OCI-LY1 (cell line): ENCODE data around the gene POLR1G.

Experiments
- H2AFZ ChIP-seq: fragments of 200-600 bp; sonication (generic), shearing (Covaris generic); 2 replicates; pipeline ENCODE4 v1.6.0; 2014; ENCODE audit warnings: antibody characterized with exemption, mild to moderate bottlenecking, low read length
- H3F3A ChIP-seq: fragments of 200-600 bp; sonication (generic), shearing (Covaris generic); 2 replicates; pipeline ENCODE4 v1.6.0; 2014; ENCODE audit warnings: mild to moderate bottlenecking, antibody characterized with exemption, low read length, moderate library complexity; ENCODE audit not compliant: insufficient read depth
- H3K27ac ChIP-seq: fragments of 200-600 bp; sonication (generic); 2 replicates; pipeline ENCODE4 v1.5.1; 2014; ENCODE audit warnings: low read length, mixed run types, mild to moderate bottlenecking, low read depth; ENCODE audit not compliant: poor library complexity, severe bottlenecking
- H3K27me3 ChIP-seq: fragments of 200-600 bp; sonication (generic); 2 replicates; pipeline ENCODE4 v1.6.0; 2014; ENCODE audit warnings: antibody characterized with exemption, mild to moderate bottlenecking, low read length, moderate library complexity; ENCODE audit not compliant: insufficient read depth
- H3K36me3 ChIP-seq: fragments of 200-600 bp; sonication (generic); 2 replicates; pipeline ENCODE4 v1.6.1; 2014; ENCODE audit warnings: mild to moderate bottlenecking, antibody characterized with exemption, low read length, moderate library complexity, mixed read lengths; ENCODE audit not compliant: insufficient read depth
- H3K4me1 ChIP-seq: fragments of 200-600 bp; sonication (generic); 2 replicates; pipeline ENCODE4 v1.5.1; 2014; ENCODE audit warnings: mild to moderate bottlenecking, low read length, moderate library complexity; ENCODE audit not compliant: insufficient read depth, severe bottlenecking
- H3K4me2 ChIP-seq: fragments of 200-600 bp; sonication (generic), shearing (Covaris generic); 2 replicates; pipeline ENCODE4 v1.6.1; 2014; ENCODE audit warnings: low read length
- H3K4me3 ChIP-seq: fragments of 200-600 bp; sonication (generic); 2 replicates; pipeline ENCODE4 v1.5.1; 2014; ENCODE audit warnings: low read length, low read depth, mild to moderate bottlenecking, mixed read lengths; ENCODE audit not compliant: poor library complexity, severe bottlenecking
- H3K79me2 ChIP-seq: fragments of 200-600 bp; shearing (Covaris generic); 2 replicates; pipeline ENCODE4 v1.6.1; 2016; ENCODE audit warnings: mixed run types, low read length, mixed read lengths; ENCODE audit not compliant: insufficient read depth
- H3K9ac ChIP-seq: fragments of 200-600 bp; sonication (generic), shearing (Covaris generic); 2 replicates; pipeline ENCODE4 v1.6.1; 2014; ENCODE audit warnings: mild to moderate bottlenecking, low read length, mixed read lengths
- H3K9me2 ChIP-seq: fragments of 200-600 bp; sonication (generic), shearing (Covaris generic); 2 replicates; pipeline ENCODE4 v1.6.1; 2014; ENCODE audit warnings: low read depth, mild to moderate bottlenecking, low read length, mixed read lengths
- H3K9me3 ChIP-seq: fragments of 200-600 bp; shearing (Covaris generic); 2 replicates; pipeline ENCODE4 v1.6.1; 2014; ENCODE audit warnings: low read length, mixed read lengths
- H4K20me1 ChIP-seq: fragments of 200-600 bp; sonication (generic), shearing (Covaris generic); 2 replicates; pipeline ENCODE4 v1.6.0; 2016; ENCODE audit warnings: mild to moderate bottlenecking, low read length; ENCODE audit not compliant: insufficient read depth
- CTCF ChIP-seq: fragments of 200-600 bp; sonication (generic), shearing (Covaris generic); IDR thresholded peaks from 2 replicates; pipeline ENCODE4 v1.5.1; 2017; ENCODE audit warnings: mild to moderate bottlenecking, antibody characterized with exemption, low read length, moderate library complexity, mixed read lengths
- EZH2 ChIP-seq: fragments of 200-600 bp; sonication (generic), shearing (Covaris generic); IDR thresholded peaks from 2 replicates; pipeline ENCODE4 v1.8.0; 2017; ENCODE audit warnings: borderline replicate concordance, mixed run types, mild to moderate bottlenecking, antibody characterized with exemption, low read length, moderate library complexity, mixed read lengths

POLR1G gene

GRCh38 chr19:45391346-45391745 lies 15.1 kb upstream of the POLR1G start:
- H3K9me3 ChIP-seq = no peaks in the 10 kb centered on the region
- H3K9ac ChIP-seq = no peak overlapping the region
- H3K36me3 ChIP-seq = no peaks in the 10 kb centered on the region
- peaks cover 4% of the 10 kb centered on the region for H3K4me1 ChIP-seq
- H4K20me1 ChIP-seq = no peaks in the 10 kb centered on the region
- H3K27me3 ChIP-seq = no peaks in the 10 kb centered on the region
- no peaks in the 10 kb centered on the region for H3K9me2 ChIP-seq
- TF ChIP-seq EZH2 = no peak
- no peak for TF ChIP-seq CTCF
- H3K4me2 ChIP-seq = no peak overlapping the region
- no peak overlapping the region for H3K4me3 ChIP-seq
- no peaks in the 10 kb centered on the region for H3F3A ChIP-seq
- no peak overlapping the region for H3K27ac ChIP-seq
- H2AFZ ChIP-seq = no peak overlapping the region
- H3K79me2 ChIP-seq = no peaks in the 10 kb centered on the region

GRCh38 chr19:45391871-45392665 lies 14.4 kb upstream of the POLR1G start:
- Histone ChIP-seq H3K9ac (no peak overlapping the region), H3K9me3 (no peaks in the 10 kb centered on the region), H3K4me1 (peaks cover 4% of the 10 kb centered on the region), H3K79me2 (no peaks in the 10 kb centered on the region), H4K20me1 (no peaks in the 10 kb centered on the region), H3K27ac (no peak overlapping the region), H3K36me3 (no peaks in the 10 kb centered on the region), H3K4me2 (no peak overlapping the region), H2AFZ (no peak overlapping the region), H3K27me3 (no peaks in the 10 kb centered on the region), H3K4me3 (no peak overlapping the region), H3F3A (no peaks in the 10 kb centered on the region), H3K9me2 (no peaks in the 10 kb centered on the region)
- no peak for TF ChIP-seq CTCF

GRCh38 chr19:45395821-45396617 lies 10.4 kb upstream of the POLR1G start:
- H3K79me2 ChIP-seq = no peaks in the 10 kb centered on the region
- H3F3A ChIP-seq = no peaks in the 10 kb centered on the region
- H3K4me1 ChIP-seq = no peaks in the 10 kb centered on the region
- H3K9ac ChIP-seq = no peak overlapping the region
- H3K36me3 ChIP-seq = no peaks in the 10 kb centered on the region
- no peak overlapping the region for H3K4me3 ChIP-seq
- no peaks in the 10 kb centered on the region for H3K9me2 ChIP-seq
- no peaks in the 10 kb centered on the region for H3K9me3 ChIP-seq
- no peak overlapping the region for H2AFZ ChIP-seq
- H3K27me3 ChIP-seq = no peaks in the 10 kb centered on the region
- no peak overlapping the region for H3K4me2 ChIP-seq
- no peak overlapping the region for H3K27ac ChIP-seq
- TF ChIP-seq EZH2 (no peak), CTCF (no peak)
- H4K20me1 ChIP-seq = no peaks in the 10 kb centered on the region
